GM23338 (cell line): ENCODE measurements around the gene CYB5R3. TPM values are rescaled to one million over a fixed set of nuclear protein-coding genes. Genes with fewer than 3 reads are reported as not detected.

ENCODE experiments used
- ATAC-seq: fragments of 200-7000 bp; cut with Tn5 transposase; 3 replicates; pipeline ENCODE4 v1.9.1; 2020
- DNase-seq: peaks from one replicate; pipeline ENCODE4 v3.0.0-alpha.2; 2015; ENCODE audit warnings: low spot score
- H2AFZ ChIP-seq: fragments of 200-600 bp; sonication (generic); 2 replicates; pipeline ENCODE4 v1.8.0; 2016; ENCODE audit warnings: antibody characterized with exemption, mild to moderate bottlenecking, moderate library complexity
- H3F3A ChIP-seq: fragments of 200-600 bp; sonication (generic); replicated peaks from 2 replicates; pipeline ENCODE4 v1.8.0; 2017; ENCODE audit warnings: antibody characterized with exemption, mixed run types, low read depth
- H3K27ac ChIP-seq: fragments of 200-600 bp; sonication (generic); 2 replicates; pipeline ENCODE4 v1.6.1; 2016; ENCODE audit warnings: low read depth
- H3K27me3 ChIP-seq: fragments of 200-600 bp; sonication (generic); 2 replicates; pipeline ENCODE4 v1.8.0; 2016; ENCODE audit warnings: mild to moderate bottlenecking, mixed run types, moderate library complexity; ENCODE audit not compliant: insufficient read depth
- H3K36me3 ChIP-seq: fragments of 200-600 bp; sonication (generic); 2 replicates; pipeline ENCODE4 v1.8.0; 2016; ENCODE audit warnings: mild to moderate bottlenecking; ENCODE audit not compliant: insufficient read depth
- H3K4me1 ChIP-seq: fragments of 200-600 bp; sonication (generic); 2 replicates; pipeline ENCODE4 v1.8.0; 2016; ENCODE audit warnings: mild to moderate bottlenecking, moderate library complexity; ENCODE audit not compliant: insufficient read depth
- H3K4me2 ChIP-seq: fragments of 200-600 bp; sonication (generic); 2 replicates; pipeline ENCODE4 v1.7.1; 2017; ENCODE audit warnings: mixed run types
- H3K4me3 ChIP-seq: fragments of 200-600 bp; sonication (generic); 2 replicates; pipeline ENCODE4 v1.6.1; 2016; ENCODE audit warnings: mixed run types
- H3K79me2 ChIP-seq: fragments of 200-600 bp; sonication (generic); replicated peaks from 2 replicates; pipeline ENCODE4 v1.8.0; 2017; ENCODE audit warnings: mild to moderate bottlenecking; ENCODE audit not compliant: insufficient read depth
- H3K9me2 ChIP-seq: fragments of 200-600 bp; sonication (generic); 2 replicates; pipeline ENCODE4 v1.8.0; 2017; ENCODE audit not compliant: insufficient read depth
- H4K20me1 ChIP-seq: fragments of 200-600 bp; sonication (generic); replicated peaks from 2 replicates; pipeline ENCODE4 v1.8.0; 2017; ENCODE audit warnings: mild to moderate bottlenecking; ENCODE audit not compliant: insufficient read depth
- H3K27ac Mint-ChIP-seq: 2 replicates; pipeline ENCODE4 v1.8.0; 2020; ENCODE audit warnings: inconsistent platforms, mild to moderate bottlenecking, moderate library complexity, mixed read lengths
- H3K27me3 Mint-ChIP-seq: 3 replicates; pipeline ENCODE4 v1.8.0; 2022; ENCODE audit warnings: low read depth, mild to moderate bottlenecking, moderate library complexity, mixed read lengths, inconsistent platforms; ENCODE audit not compliant: insufficient read depth, poor library complexity
- H3K36me3 Mint-ChIP-seq: 3 replicates; pipeline ENCODE4 v1.8.0; 2021; ENCODE audit warnings: low read depth, mild to moderate bottlenecking, inconsistent platforms, moderate library complexity, mixed read lengths
- H3K4me1 Mint-ChIP-seq: 3 replicates; pipeline ENCODE4 v1.8.0; 2020; ENCODE audit warnings: mild to moderate bottlenecking, inconsistent platforms, mixed read lengths
- H3K4me3 Mint-ChIP-seq: 3 replicates; pipeline ENCODE4 v1.8.0; 2021; ENCODE audit warnings: moderate library complexity, mild to moderate bottlenecking, inconsistent platforms, mixed read lengths
- H3K9me3 Mint-ChIP-seq: 3 replicates; pipeline ENCODE4 v1.8.0; 2020; ENCODE audit warnings: moderate library complexity, mild to moderate bottlenecking, inconsistent platforms, mixed read lengths
- CREB1 ChIP-seq: fragments of 250-450 bp; sonication (Bioruptor Pico); IDR thresholded peaks from 2 replicates; pipeline ENCODE4 v1.5.0; 2020; ENCODE audit warnings: low read depth, mild to moderate bottlenecking, moderate library complexity
- ETS1 ChIP-seq: IDR thresholded peaks from 2 replicates; pipeline ENCODE4 v1.6.1; 2016; ENCODE audit warnings: antibody characterized with exemption
- EZH2 ChIP-seq: fragments of 200-600 bp; sonication (generic); IDR thresholded peaks from one replicate; pipeline ENCODE4 v1.8.0; 2017; ENCODE audit warnings: antibody characterized with exemption, mild to moderate bottlenecking, low read depth; ENCODE audit not compliant: unreplicated experiment
- EZH2phosphoT487 ChIP-seq: fragments of 200-600 bp; sonication (generic); IDR thresholded peaks from one replicate; pipeline ENCODE4 v1.8.1; 2018; ENCODE audit warnings: antibody characterized with exemption; ENCODE audit not compliant: unreplicated experiment
- JUNB ChIP-seq: IDR thresholded peaks from one replicate; pipeline ENCODE4 v1.6.1; 2016; ENCODE audit warnings: antibody characterized with exemption; ENCODE audit not compliant: unreplicated experiment
- NANOG ChIP-seq: IDR thresholded peaks from 2 replicates; pipeline ENCODE4 v1.6.1; 2016; ENCODE audit warnings: antibody characterized with exemption, borderline replicate concordance
- ZNF114 ChIP-seq: fragments of 250-450 bp; sonication (Bioruptor Pico); IDR thresholded peaks from 2 replicates; pipeline ENCODE4 v1.5.0; 2020; ENCODE audit warnings: mild to moderate bottlenecking, moderate library complexity
- ZNF331 ChIP-seq: fragments of 250-450 bp; sonication (Bioruptor Pico); IDR thresholded peaks from 2 replicates; pipeline ENCODE4 v1.5.0; 2020; ENCODE audit warnings: low read depth, mild to moderate bottlenecking, moderate library complexity
- polyA plus RNA-seq: library from polyadenylated mRNA; unstranded; fragments of >200 nt; fragmentation: Nextera tagmentation; extraction: Ambion mirVana; gene quantifications from 2 replicates; pipeline ENCODE4 v1.2.1, GENCODE V29; 2016
- total RNA-seq: library from RNA; depleted of rRNA; stranded (reverse); fragments of >200 nt; shearing (Covaris generic); gene quantifications from 2 replicates; pipeline ENCODE4 v1.2.3, GENCODE V29; 2014
- TF ChIP-seq, protein P1 (sequence below), 2 experiments: fragments of 200-600 bp in 1 of 2; sonication (generic) in 1 of 2; conservative IDR thresholded peaks; 2 replicates each; pipeline versions ENCODE4 v1.5.1 to v1.6.1; 2016 to 2017; ENCODE audit warnings: antibody characterized with exemption in 2 of 2, low read depth in 2 of 2, mild to moderate bottlenecking in 2 of 2, moderate library complexity in 1 of 2
- TF ChIP-seq, protein P2 (sequence below): IDR thresholded peaks from one replicate; pipeline ENCODE4 v1.6.1; 2018; ENCODE audit warnings: antibody characterized with exemption; ENCODE audit not compliant: unreplicated experiment

CYB5R3 gene
- total and polyA plus RNA-seq, 2 experiments from 2014 or later, result 76.2 to 76.9 TPM

DNA sequence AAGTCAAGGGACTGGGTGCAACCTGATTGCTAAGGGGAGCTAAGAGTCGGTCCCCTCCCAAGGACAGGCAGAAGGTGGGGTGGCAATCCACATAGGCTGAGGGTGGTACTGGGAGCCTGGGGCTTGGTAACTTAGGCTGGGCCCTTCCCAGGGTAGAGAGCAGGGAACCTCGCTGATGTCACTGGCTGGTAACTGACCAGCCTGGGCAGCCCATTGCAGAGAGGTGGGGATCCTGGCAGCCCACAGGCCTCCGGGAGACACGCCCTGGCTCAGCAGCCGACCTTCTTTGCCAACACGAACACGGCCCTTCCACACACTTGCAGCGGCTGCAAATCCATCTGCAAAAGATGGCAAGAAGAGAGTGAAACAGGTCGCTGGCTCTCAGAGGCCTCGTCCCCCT is 46.1 kb upstream of the CYB5R3 start (continued):
- TF ChIP-seq ETS1 (no peak), NANOG (no peak)
- TF ChIP-seq, protein P1, sequence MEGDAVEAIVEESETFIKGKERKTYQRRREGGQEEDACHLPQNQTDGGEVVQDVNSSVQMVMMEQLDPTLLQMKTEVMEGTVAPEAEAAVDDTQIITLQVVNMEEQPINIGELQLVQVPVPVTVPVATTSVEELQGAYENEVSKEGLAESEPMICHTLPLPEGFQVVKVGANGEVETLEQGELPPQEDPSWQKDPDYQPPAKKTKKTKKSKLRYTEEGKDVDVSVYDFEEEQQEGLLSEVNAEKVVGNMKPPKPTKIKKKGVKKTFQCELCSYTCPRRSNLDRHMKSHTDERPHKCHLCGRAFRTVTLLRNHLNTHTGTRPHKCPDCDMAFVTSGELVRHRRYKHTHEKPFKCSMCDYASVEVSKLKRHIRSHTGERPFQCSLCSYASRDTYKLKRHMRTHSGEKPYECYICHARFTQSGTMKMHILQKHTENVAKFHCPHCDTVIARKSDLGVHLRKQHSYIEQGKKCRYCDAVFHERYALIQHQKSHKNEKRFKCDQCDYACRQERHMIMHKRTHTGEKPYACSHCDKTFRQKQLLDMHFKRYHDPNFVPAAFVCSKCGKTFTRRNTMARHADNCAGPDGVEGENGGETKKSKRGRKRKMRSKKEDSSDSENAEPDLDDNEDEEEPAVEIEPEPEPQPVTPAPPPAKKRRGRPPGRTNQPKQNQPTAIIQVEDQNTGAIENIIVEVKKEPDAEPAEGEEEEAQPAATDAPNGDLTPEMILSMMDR (conservative IDR thresholded peaks at IDR 0.05; ENCODE audit: low read depth in 2 of 2), result no peak

- ATAC-seq (no peak), DNase-seq (no peak)
- Mint-ChIP-seq H3K27me3 (peaks cover 2% of the 10 kb centered on the region), H3K27ac (no peak overlapping the region), H3K4me1 (peaks cover 14% of the 10 kb centered on the region), H3K36me3 (no peaks in the 10 kb centered on the region; the same call in 2 of the 3 replicates), H3K4me3 (no peak overlapping the region), H3K9me3 (no peaks in the 10 kb centered on the region)
- Histone ChIP-seq H4K20me1 (no peaks in the 10 kb centered on the region), H3K27me3 (no peaks in the 10 kb centered on the region), H3K79me2 (no peaks in the 10 kb centered on the region), H3K4me1 (peaks cover 8% of the 10 kb centered on the region), H3K4me2 (no peak overlapping the region), H3K4me3 (no peak overlapping the region), H3K36me3 (no peaks in the 10 kb centered on the region; the same call in 1 of the 2 replicates), H2AFZ (no peak overlapping the region), H3K9me2 (no peaks in the 10 kb centered on the region), H3F3A (0 out of 2 replicates have a peak, but pooled peaks cover 2% of the 10 kb centered on the region), H3K27ac (no peak overlapping the region)
- TF ChIP-seq ZNF331 (CRISPR knock-in tag) (no peak), ZNF114 (no peak), JUNB (no peak), NANOG (no peak), CREB1 (no peak), EZH2 (no peak), EZH2phosphoT487 (no peak)
- TF ChIP-seq, protein P1 (conservative IDR thresholded peaks at IDR 0.05; ENCODE audit: low read depth in 2 of 2), result no peak
- TF ChIP-seq, protein P2, sequence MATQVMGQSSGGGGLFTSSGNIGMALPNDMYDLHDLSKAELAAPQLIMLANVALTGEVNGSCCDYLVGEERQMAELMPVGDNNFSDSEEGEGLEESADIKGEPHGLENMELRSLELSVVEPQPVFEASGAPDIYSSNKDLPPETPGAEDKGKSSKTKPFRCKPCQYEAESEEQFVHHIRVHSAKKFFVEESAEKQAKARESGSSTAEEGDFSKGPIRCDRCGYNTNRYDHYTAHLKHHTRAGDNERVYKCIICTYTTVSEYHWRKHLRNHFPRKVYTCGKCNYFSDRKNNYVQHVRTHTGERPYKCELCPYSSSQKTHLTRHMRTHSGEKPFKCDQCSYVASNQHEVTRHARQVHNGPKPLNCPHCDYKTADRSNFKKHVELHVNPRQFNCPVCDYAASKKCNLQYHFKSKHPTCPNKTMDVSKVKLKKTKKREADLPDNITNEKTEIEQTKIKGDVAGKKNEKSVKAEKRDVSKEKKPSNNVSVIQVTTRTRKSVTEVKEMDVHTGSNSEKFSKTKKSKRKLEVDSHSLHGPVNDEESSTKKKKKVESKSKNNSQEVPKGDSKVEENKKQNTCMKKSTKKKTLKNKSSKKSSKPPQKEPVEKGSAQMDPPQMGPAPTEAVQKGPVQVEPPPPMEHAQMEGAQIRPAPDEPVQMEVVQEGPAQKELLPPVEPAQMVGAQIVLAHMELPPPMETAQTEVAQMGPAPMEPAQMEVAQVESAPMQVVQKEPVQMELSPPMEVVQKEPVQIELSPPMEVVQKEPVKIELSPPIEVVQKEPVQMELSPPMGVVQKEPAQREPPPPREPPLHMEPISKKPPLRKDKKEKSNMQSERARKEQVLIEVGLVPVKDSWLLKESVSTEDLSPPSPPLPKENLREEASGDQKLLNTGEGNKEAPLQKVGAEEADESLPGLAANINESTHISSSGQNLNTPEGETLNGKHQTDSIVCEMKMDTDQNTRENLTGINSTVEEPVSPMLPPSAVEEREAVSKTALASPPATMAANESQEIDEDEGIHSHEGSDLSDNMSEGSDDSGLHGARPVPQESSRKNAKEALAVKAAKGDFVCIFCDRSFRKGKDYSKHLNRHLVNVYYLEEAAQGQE, result no peak
Measured at GRCh38 chr22:42693763-42694683, 44.8 kb upstream of the CYB5R3 start.
